GM10248 (cell line): ENCODE data around the gene NT5DC2.

Experiments
- CTCF ChIA-PET: fragments of 300-600 bp; sonication (Branson Sonifier 250); formaldehyde crosslinking; extraction: SDS; loops from one replicate; lab custom pipeline; 2021; ENCODE audit warnings: antibody characterized with exemption; lab: Yijun Ruan, JAX
- POLR2A ChIA-PET: fragments of 350-650 bp; sonication (Branson Sonifier 250); formaldehyde crosslinking; extraction: SDS; loops from one replicate; lab custom pipeline; 2020; ENCODE audit warnings: antibody characterized with exemption; lab: Yijun Ruan, JAX
- DNase-seq: peaks from one replicate; pipeline ENCODE4 v3.0.0; 2012; ENCODE audit errors: extremely low spot score
- TF ChIP-seq, protein P1 (sequence below): IDR thresholded peaks from 2 replicates; pipeline ENCODE4 v1.5.1; 2012; ENCODE audit warnings: mild to moderate bottlenecking, low read depth; ENCODE audit errors: extremely low read depth, missing control alignments, control extremely low read depth

The NT5DC2 gene

DNA sequence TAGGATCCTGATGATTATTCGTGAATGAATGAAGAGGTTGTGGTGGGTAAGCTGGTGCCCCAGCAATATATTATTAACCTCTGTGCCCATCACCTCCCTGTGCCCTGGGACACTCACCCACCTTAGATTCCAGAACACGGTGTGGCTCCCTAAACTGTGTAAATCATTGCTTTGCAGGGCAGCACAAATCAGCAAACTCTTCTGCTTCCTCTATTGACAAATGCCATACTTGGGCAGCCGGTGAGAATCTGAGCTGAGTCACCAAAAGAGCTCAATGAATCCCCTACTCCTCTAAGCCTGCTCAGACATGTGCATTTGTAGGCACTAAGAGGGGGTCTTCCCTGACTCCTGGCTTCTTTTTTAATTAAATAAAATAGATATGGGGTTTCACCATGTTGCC, 18.4 kb upstream of the NT5DC2 start:
- ChIA-PET CTCF (interaction anchor here (0.8 to 1.8 kb wide), 5 partner anchors 8 to 104 kb away, joined by 3 to 8 read pairs (median 3); partner anchors contain the start of gene UQCC5), POLR2A (interaction anchor here (0.6 kb wide), 1 partner anchor 658 kb away, joined by 8 read pairs; no protein-coding TSS in a partner anchor)
- DNase-seq: no peak
- TF ChIP-seq, protein P1, sequence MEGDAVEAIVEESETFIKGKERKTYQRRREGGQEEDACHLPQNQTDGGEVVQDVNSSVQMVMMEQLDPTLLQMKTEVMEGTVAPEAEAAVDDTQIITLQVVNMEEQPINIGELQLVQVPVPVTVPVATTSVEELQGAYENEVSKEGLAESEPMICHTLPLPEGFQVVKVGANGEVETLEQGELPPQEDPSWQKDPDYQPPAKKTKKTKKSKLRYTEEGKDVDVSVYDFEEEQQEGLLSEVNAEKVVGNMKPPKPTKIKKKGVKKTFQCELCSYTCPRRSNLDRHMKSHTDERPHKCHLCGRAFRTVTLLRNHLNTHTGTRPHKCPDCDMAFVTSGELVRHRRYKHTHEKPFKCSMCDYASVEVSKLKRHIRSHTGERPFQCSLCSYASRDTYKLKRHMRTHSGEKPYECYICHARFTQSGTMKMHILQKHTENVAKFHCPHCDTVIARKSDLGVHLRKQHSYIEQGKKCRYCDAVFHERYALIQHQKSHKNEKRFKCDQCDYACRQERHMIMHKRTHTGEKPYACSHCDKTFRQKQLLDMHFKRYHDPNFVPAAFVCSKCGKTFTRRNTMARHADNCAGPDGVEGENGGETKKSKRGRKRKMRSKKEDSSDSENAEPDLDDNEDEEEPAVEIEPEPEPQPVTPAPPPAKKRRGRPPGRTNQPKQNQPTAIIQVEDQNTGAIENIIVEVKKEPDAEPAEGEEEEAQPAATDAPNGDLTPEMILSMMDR: no peak

DNA sequence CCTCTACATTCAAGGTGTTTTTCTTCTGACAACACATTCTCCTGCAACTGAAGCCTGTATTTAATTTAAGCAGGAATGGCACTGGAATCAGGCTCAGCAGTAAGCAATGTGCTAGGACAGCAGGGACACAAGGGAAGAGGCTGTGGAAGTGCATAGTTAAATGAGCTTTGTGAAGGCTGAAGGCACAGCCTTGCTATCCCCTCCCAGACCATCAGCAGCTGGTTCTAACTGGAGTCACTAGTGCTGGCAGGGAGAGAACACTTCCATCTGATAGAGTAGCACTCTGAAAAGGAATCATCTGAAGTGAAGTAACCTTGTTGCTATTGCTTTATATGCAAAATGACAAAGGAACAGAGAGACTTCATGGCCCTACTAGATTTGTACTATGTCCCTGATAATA, 17.5 kb upstream of the NT5DC2 start:
- ChIA-PET CTCF (interaction anchor here (0.6 to 1.4 kb wide), 3 partner anchors 11 to 103 kb away, joined by 3 read pairs; no protein-coding TSS in a partner anchor), POLR2A (no interaction called here)
- DNase-seq: no peak
- TF ChIP-seq, protein P1: no peak

DNA sequence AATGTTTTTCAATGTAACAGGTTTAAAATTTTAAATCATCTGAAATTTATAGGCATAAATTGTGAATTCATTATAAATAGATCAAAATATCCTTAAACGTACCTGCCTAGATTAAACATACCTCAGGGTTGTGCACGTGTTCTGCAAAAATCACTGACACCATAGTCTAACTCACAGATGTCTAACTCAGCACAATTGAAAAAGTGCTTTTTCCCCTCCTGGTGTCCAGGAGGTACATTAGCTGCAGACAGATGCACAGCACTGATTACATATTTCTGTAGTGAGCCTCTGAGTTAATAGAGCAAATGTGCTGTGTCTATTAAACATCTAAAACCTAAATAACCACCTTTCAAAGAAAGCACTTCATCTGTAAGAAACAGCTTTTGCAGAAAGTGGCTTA, 13.5 kb upstream of the NT5DC2 start:
- no peak for DNase-seq
- ChIA-PET POLR2A (interaction anchor here (1.4 kb wide), 1 partner anchor 11 kb away, joined by 5 read pairs; the partner anchor contains the start of gene UQCC5), CTCF (interaction anchor here (0.9 to 1.4 kb wide), 2 partner anchors 12 to 14 kb away, joined by 3 read pairs; no protein-coding TSS in a partner anchor)
- TF ChIP-seq, protein P1: no peak

DNA sequence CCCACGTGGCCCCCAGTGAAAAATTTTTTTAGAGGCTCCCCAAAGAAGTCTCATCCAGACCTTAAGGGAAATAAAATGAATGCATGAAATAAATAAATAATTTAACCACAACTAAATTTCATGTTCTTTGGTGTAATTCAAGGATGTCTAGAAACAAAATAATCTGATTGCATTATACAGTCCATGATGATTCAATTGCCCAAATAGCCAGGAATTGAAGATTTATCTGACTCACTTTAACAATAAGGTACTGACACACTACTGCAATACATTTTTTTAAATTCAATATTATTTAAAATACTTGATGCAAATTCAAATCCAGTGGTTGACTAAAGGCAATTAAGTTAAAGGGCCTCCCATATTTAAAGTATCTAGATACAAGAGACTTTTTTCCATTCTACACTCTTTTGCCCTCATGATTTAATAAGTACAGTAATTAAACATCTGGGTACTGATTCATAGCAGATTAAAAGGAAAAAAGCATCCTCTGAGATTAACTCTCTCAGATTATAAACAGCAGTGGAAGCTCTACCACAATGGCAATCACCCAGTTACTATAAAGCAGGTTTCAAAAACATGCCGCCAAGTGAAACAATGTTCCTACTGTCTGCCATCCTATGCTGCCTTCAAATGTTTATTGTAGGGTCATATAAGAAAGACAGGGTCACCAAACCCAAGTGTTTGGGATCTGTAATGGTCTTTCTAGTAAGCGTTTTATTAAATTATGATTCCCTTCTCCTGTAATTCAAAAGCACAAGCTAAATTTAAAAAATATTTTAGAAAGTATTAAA, 12.6 kb upstream of the NT5DC2 start:
- no peak for DNase-seq
- CTCF ChIA-PET: interaction anchor here (1.4 to 1.5 kb wide), 2 partner anchors 10 to 14 kb away, joined by 3 read pairs; no protein-coding TSS in a partner anchor
- POLR2A ChIA-PET: interaction anchor here (1.4 kb wide), 1 partner anchor 10 kb away, joined by 5 read pairs; the partner anchor contains the start of gene UQCC5
- TF ChIP-seq, protein P1: no peak

DNA sequence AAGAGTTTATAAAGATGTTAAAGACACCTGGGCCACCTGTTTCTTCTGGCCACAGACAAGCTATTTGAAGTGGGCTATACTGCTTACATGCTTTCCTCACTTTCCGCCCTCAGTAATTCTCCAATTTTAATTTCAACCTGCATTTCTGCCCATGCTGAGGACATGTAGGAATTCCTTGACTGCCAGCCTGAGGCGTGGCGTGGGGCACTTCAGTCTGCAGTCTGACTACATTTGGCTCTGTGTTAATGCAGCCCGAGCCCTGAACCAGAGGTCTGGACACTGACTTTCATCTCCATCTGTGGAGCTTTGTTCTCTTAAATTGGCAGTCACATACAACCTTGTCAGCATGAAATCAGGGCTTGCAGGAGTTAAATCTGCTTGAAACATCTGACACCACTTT, 11.3 kb upstream of the NT5DC2 start:
- TF ChIP-seq, protein P1: no peak
- ChIA-PET CTCF (interaction anchor here (0.8 to 1.3 kb wide), 2 partner anchors 9 to 16 kb away, joined by 3 to 5 read pairs; partner anchors contain the start of gene UQCC5), POLR2A (no interaction called here)
- no peak for DNase-seq

DNA sequence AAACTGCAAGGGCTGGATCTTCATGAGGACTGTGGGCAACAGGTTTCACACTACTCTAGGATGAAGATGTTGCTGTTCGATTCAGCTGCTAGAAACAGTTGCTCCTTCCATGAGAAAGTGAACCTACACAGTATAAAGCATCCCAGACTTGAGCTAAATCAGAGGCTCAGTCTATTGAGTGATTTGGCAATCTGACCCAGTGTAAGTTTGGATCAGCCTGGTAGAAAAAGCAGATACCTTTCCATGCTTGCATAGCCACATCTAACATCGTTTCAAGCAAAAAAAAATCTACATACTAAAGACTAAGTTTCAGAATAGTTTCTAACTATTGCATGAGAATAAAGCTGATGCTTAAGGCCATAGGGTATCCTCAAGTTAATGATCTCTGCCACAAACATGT, 7.4 kb upstream of the NT5DC2 start:
- no peak for DNase-seq
- CTCF ChIA-PET: no interaction called here
- TF ChIP-seq, protein P1: no peak
- POLR2A ChIA-PET: no interaction called here
